Activated T-helper 2 cell treated with anti-CD3 and anti-CD28 coated beads, Interferon-gamma antibody, Interleukin-2, Interleukin-4, amounts not matched to agents 10 μg/mL and 5 μg/mL and 100 μg/mL, durations not matched to agents 14 hours and 24 hours and 36 hours (primary cell): ENCODE results near the gene E2F2. TPM values are rescaled to one million over a fixed set of nuclear protein-coding genes. Genes with fewer than 3 reads are reported as not detected.
A peak's percentile ranks its signal among the peaks of the same experiment; 100 is the strongest.
"Not testable (repeated sequence)": the region's sequence is repeated elsewhere in the genome, so short reads cannot be mapped to it uniquely, and the experiment has no call there.

Experiments
- DNase-seq: peaks from one replicate; pipeline ENCODE4 v3.0.0; 2021; ENCODE audit warnings: low spot score
- H3K27ac Mint-ChIP-seq: one replicate; pipeline ENCODE4 v1.8.0; 2021; ENCODE audit warnings: mixed read lengths
- H3K27me3 Mint-ChIP-seq: one replicate; pipeline ENCODE4 v1.8.0; 2021; ENCODE audit warnings: low read depth, mixed read lengths
- H3K36me3 Mint-ChIP-seq: one replicate; pipeline ENCODE4 v1.8.0; 2021; ENCODE audit warnings: low read depth, mixed read lengths
- H3K4me1 Mint-ChIP-seq: one replicate; pipeline ENCODE4 v1.8.0; 2021; ENCODE audit warnings: low read depth, mixed read lengths
- H3K4me3 Mint-ChIP-seq: one replicate; pipeline ENCODE4 v1.8.0; 2021; ENCODE audit warnings: low read depth, mild to moderate bottlenecking, moderate library complexity, mixed read lengths
- H3K9me3 Mint-ChIP-seq: one replicate; pipeline ENCODE4 v1.8.0; 2021; ENCODE audit warnings: mixed read lengths
- intact Hi-C: fragments of 100-400 bp; cut with micrococcal nuclease; formaldehyde crosslinking; loops from one replicate; pipeline ENCODE4 v1.15.1; 2023
- total RNA-seq: library from RNA; stranded (reverse); gene quantifications from 2 replicates; pipeline ENCODE4 v1.2.3, GENCODE V29; 2022

Gene E2F2
- total RNA-seq, 1 donor from 2014 or later = 17.2 TPM

- Mint-ChIP-seq H3K27ac (peak overlapping the region; percentile 39), H3K4me3 (peak overlapping the region; percentile 77), H3K27me3 (peaks cover 11% of the 10 kb centered on the region), H3K9me3 (no peaks in the 10 kb centered on the region), H3K4me1 (peaks cover 45% of the 10 kb centered on the region), H3K36me3 (peaks cover 14% of the 10 kb centered on the region)
- intact Hi-C loops = no loop called here
- no peak for DNase-seq
Observed at GRCh38 chr1:23553231-23554126, 22.4 kb upstream of the E2F2 start.

GRCh38 chr1:23551849-23552248, 20.8 kb upstream of the E2F2 start:
- H3K27ac Mint-ChIP-seq = no peak overlapping the region
- H3K27me3 Mint-ChIP-seq = peaks cover 11% of the 10 kb centered on the region
- DNase-seq = no peak
- H3K4me3 Mint-ChIP-seq = no peak overlapping the region
- peaks cover 31% of the 10 kb centered on the region for H3K4me1 Mint-ChIP-seq
- intact Hi-C loops = no loop called here
- H3K9me3 Mint-ChIP-seq = no peaks in the 10 kb centered on the region
- peaks cover 4% of the 10 kb centered on the region for H3K36me3 Mint-ChIP-seq

GRCh38 chr1:23548704-23549143, 17.7 kb upstream of the E2F2 start:
- H3K4me1 Mint-ChIP-seq = peaks cover 7% of the 10 kb centered on the region
- no peak overlapping the region for H3K27ac Mint-ChIP-seq
- intact Hi-C loops = no loop called here
- H3K27me3 Mint-ChIP-seq = peaks cover 6% of the 10 kb centered on the region
- no peak overlapping the region for H3K4me3 Mint-ChIP-seq
- H3K36me3 Mint-ChIP-seq = no peaks in the 10 kb centered on the region
- DNase-seq = no peak
- no peaks in the 10 kb centered on the region for H3K9me3 Mint-ChIP-seq

- Mint-ChIP-seq H3K27me3 (no peaks in the 10 kb centered on the region), H3K4me1 (peaks cover 4% of the 10 kb centered on the region), H3K27ac (no peak overlapping the region), H3K4me3 (no peak overlapping the region), H3K9me3 (no peaks in the 10 kb centered on the region), H3K36me3 (no peaks in the 10 kb centered on the region)
- intact Hi-C loops = no loop called here
- DNase-seq = no peak
Observed at GRCh38 chr1:23546897-23547584, 16.0 kb upstream of the E2F2 start.

GRCh38 chr1:23545851-23546250, 14.8 kb upstream of the E2F2 start:
- no peaks in the 10 kb centered on the region for H3K36me3 Mint-ChIP-seq
- no peaks in the 10 kb centered on the region for H3K27me3 Mint-ChIP-seq
- no peak overlapping the region for H3K4me3 Mint-ChIP-seq
- peaks cover 7% of the 10 kb centered on the region for H3K4me1 Mint-ChIP-seq
- no peak overlapping the region for H3K27ac Mint-ChIP-seq
- intact Hi-C loops = no loop called here
- no peak for DNase-seq
- H3K9me3 Mint-ChIP-seq = no peaks in the 10 kb centered on the region

GRCh38 chr1:23544444-23545389, 13.7 kb upstream of the E2F2 start:
- H3K4me1 Mint-ChIP-seq = peaks cover 8% of the 10 kb centered on the region
- no peak overlapping the region for H3K4me3 Mint-ChIP-seq
- no peak overlapping the region for H3K27ac Mint-ChIP-seq
- DNase-seq = peak; percentile 52
- H3K36me3 Mint-ChIP-seq = no peaks in the 10 kb centered on the region
- intact Hi-C loops = loop anchor here (1.0 kb wide), 1 partner anchor 93 kb away; no protein-coding TSS in a partner anchor
- no peaks in the 10 kb centered on the region for H3K9me3 Mint-ChIP-seq
- H3K27me3 Mint-ChIP-seq = no peaks in the 10 kb centered on the region

GRCh38 chr1:23543707-23544443, 12.8 kb upstream of the E2F2 start:
- Mint-ChIP-seq H3K4me1 (peaks cover 10% of the 10 kb centered on the region), H3K27ac (no peak overlapping the region), H3K36me3 (no peaks in the 10 kb centered on the region), H3K4me3 (no peak overlapping the region), H3K9me3 (no peaks in the 10 kb centered on the region), H3K27me3 (no peaks in the 10 kb centered on the region)
- intact Hi-C loops = loop anchor here (1.0 kb wide), 1 partner anchor 93 kb away; no protein-coding TSS in a partner anchor
- no peak for DNase-seq

- intact Hi-C loops, DNase-seq, H3K36me3 Mint-ChIP-seq, H3K9me3 Mint-ChIP-seq, H3K4me3 Mint-ChIP-seq, H3K27me3 Mint-ChIP-seq, H3K27ac Mint-ChIP-seq: not testable (repeated sequence)
- H3K4me1 Mint-ChIP-seq = peaks cover 10% of the 10 kb centered on the region
Observed at GRCh38 chr1:23542940-23543339, 11.9 kb upstream of the E2F2 start.

- H3K4me3 Mint-ChIP-seq = no peak overlapping the region
- H3K36me3 Mint-ChIP-seq = no peaks in the 10 kb centered on the region
- DNase-seq = peak; percentile 92
- no peaks in the 10 kb centered on the region for H3K9me3 Mint-ChIP-seq
- H3K27ac Mint-ChIP-seq = peak overlapping the region; percentile 48
- peaks cover 18% of the 10 kb centered on the region for H3K4me1 Mint-ChIP-seq
- intact Hi-C loops = loop anchor here (1.0 kb wide), 1 partner anchor 42 kb away; no protein-coding TSS in a partner anchor
- no peaks in the 10 kb centered on the region for H3K27me3 Mint-ChIP-seq
Observed at GRCh38 chr1:23539698-23540266, 8.7 kb upstream of the E2F2 start.

GRCh38 chr1:23537296-23537973, 6.4 kb upstream of the E2F2 start:
- Mint-ChIP-seq H3K9me3 (no peaks in the 10 kb centered on the region), H3K4me1 (peaks cover 29% of the 10 kb centered on the region), H3K27me3 (no peaks in the 10 kb centered on the region), H3K4me3 (no peak overlapping the region), H3K36me3 (no peaks in the 10 kb centered on the region), H3K27ac (no peak overlapping the region)
- no peak for DNase-seq
- intact Hi-C loops = no loop called here

- DNase-seq = no peak
- H3K27ac Mint-ChIP-seq = peak overlapping the region; percentile 44
- intact Hi-C loops = no loop called here
- no peaks in the 10 kb centered on the region for H3K9me3 Mint-ChIP-seq
- no peaks in the 10 kb centered on the region for H3K27me3 Mint-ChIP-seq
- H3K4me1 Mint-ChIP-seq = peaks cover 49% of the 10 kb centered on the region
- H3K4me3 Mint-ChIP-seq = peak overlapping the region; percentile 31
- no peaks in the 10 kb centered on the region for H3K36me3 Mint-ChIP-seq
Observed at GRCh38 chr1:23533246-23534023, 2.4 kb upstream of the E2F2 start.
